GM12872 (cell line): ENCODE results near the gene TNS1.

Source experiments
- CTCF ChIP-seq: IDR thresholded peaks from 3 replicates; pipeline ENCODE4 v1.5.1; 2011; ENCODE audit warnings: low read depth, mild to moderate bottlenecking, low read length, moderate library complexity; ENCODE audit not compliant: insufficient read depth

TNS1 gene

GRCh38 chr2:217820904-217821303 lies 181.9 kb downstream of the TNS1 start:
- TF ChIP-seq CTCF, result no peak

GRCh38 chr2:217820091-217820819 lies 182.5 kb downstream of the TNS1 start:
- TF ChIP-seq CTCF, result no peak

- TF ChIP-seq CTCF, result no peak
These were observed 184.4 kb downstream of the TNS1 start for GRCh38 chr2:217818293-217818850.

GRCh38 chr2:217817466-217818292 lies 185.1 kb downstream of the TNS1 start:
- no peak for TF ChIP-seq CTCF

- TF ChIP-seq CTCF, result no peak
These were observed 186.4 kb downstream of the TNS1 start for GRCh38 chr2:217816396-217816869.

GRCh38 chr2:217813828-217814227 lies 189.0 kb downstream of the TNS1 start:
- TF ChIP-seq CTCF, result no peak

GRCh38 chr2:217812170-217812569 lies 190.6 kb downstream of the TNS1 start:
- TF ChIP-seq CTCF, result no peak
